Measurements from ENCODE around the gene PLCXD1.
"Not testable (repeated sequence)": the region's sequence is repeated elsewhere in the genome, so short reads cannot be mapped to it uniquely, and the experiment has no call there.

The PLCXD1 gene

DNA sequence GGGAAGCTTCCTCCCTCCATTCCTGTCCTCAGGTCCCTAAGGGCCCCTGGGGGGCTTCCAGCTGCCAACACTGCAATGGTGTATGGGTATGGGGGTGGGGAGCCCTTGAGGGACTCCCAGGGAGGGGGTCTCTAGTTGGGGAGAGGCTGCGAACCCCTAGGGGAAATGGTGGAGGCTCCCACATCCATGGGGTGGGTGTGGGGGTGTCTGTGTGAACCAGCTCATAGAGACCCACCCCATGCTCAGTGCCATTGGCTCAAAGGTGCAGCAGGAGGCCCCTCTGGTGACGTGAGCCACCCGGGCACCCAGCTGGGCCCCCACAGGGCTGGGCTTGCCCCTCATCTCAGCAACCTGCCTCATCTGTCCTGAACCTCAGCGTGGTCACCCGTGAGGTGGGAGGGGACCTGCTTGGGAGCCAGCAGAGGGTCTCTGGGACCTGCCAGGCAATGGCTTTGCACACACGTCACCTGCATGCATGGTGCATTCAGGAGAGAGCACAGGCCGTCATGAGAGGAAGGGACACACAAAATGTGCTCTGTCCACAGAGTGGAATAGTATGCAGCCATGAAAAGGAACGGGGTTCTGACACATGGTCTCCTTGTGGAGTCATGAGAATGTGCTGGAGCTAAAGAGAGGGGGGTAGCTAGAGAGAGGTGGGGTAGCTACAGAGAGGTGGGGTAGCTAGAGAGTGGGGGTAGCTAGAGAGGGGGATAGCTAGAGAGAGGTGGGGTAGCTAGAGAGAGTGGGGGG, 22.7 kb upstream of the PLCXD1 start:
- no peak overlapping the region for H3K4me3 Mint-ChIP-seq
- H3K9me3 Mint-ChIP-seq: no peaks in the 10 kb centered on the region
- no peaks in the 10 kb centered on the region for H3K36me3 Mint-ChIP-seq (ENCODE audit: low read depth)
- H3K4me1 Mint-ChIP-seq (ENCODE audit: low read depth): no peaks in the 10 kb centered on the region
- DNase-seq: no peak
- no peaks in the 10 kb centered on the region for H3K27me3 Mint-ChIP-seq
- no peak overlapping the region for H3K27ac Mint-ChIP-seq

DNA sequence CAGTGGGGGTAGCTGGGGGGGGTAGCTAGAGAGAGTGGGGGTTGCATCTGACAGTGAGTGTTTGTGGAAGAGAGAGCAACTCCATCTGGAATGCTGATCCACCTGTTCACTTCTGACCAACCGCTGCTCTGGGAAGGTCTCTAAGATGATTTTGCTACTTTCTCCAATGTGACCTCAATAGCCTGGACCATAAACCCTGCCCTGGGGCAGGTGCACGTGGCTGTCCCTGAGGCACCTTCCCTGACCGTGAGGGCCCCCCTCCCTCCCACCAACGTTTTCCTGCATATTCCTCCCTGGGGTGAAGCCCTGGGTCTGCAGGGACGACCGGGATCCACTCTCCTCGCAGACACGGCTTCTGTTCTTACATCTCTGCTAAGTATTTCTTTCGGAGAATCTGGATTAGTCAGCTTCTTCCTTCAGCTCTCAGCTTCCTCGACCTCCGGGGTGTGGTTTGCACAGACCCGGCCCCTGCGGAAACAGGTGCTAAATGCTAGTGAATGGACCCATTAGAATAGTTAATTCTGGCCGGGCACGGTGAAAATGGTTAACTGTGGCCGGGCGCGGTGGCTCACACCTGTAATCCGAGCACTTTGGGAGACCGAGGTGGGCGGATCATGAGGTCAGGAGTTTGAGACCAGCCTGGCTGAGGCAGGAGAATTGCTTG, 21.4 kb upstream of the PLCXD1 start:
- no peaks in the 10 kb centered on the region for H3K27me3 Mint-ChIP-seq
- H3K36me3 Mint-ChIP-seq (ENCODE audit: low read depth): no peaks in the 10 kb centered on the region
- no peaks in the 10 kb centered on the region for H3K9me3 Mint-ChIP-seq
- no peak for DNase-seq
- no peak overlapping the region for H3K27ac Mint-ChIP-seq
- no peaks in the 10 kb centered on the region for H3K4me1 Mint-ChIP-seq (ENCODE audit: low read depth)
- no peak overlapping the region for H3K4me3 Mint-ChIP-seq

DNA sequence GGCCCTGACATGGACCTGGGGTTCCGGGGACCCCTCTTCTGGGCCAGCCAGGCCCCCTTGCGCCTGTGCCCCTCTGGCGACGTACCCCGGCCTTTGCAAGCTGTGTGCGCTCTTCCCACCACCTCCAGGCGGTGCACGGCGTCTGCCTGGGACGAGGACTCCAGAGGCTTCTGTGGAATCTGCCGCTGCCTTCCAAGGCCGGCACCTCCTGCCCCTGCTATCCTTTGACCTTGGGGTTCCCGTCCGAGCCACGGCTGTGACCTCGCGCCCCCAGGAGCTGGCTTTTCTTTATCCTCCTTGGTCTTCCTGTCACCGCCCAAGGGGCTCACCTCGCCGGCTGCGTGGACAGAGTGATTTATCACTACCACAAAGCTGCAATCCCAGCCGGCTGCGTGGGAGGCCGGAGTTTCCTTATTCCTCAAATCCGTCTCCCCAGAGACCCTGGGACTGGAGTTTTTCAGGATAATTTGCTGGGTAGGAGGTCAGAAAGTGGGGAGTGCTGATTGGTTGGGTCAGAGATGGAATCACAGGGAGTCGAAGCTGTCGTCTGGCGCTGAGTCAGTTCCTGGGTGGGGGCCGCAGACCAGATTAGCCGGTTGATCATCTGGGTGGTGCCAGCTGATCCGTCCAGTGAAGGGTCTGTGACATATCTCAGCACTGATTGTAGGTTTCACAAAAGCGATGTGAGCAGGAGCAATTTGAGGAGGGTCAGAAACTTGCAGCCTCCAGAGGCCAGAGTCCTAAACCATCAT, 19.8 kb upstream of the PLCXD1 start:
- Mint-ChIP-seq H3K9me3 (no peaks in the 10 kb centered on the region), H3K27me3 (no peaks in the 10 kb centered on the region), H3K27ac (no peak overlapping the region), H3K36me3 (ENCODE audit: low read depth) (no peaks in the 10 kb centered on the region), H3K4me1 (ENCODE audit: low read depth) (no peaks in the 10 kb centered on the region), H3K4me3 (no peak overlapping the region)
- no peak for DNase-seq

DNA sequence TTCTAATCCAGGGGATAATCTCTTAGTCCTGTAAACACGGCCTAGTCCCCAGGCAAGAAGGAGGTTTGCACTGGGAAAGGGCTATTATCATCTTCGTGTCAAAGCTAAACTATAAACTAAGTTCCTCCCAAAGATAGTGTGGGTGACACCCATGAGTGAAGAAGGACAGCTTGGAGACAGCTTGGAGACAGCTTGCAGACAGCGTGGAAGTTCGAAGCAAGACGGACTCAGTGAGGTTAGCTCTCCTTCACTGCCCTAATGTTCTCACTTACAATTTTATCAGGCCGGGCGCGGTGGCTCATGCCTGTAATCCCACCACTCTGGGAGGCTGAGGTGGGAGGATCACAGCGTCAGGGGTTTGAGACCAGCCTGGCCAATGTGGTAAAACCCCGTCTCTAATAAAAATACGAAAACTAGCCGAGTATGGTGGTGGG, 19.2 kb upstream of the PLCXD1 start:
- no peak overlapping the region for H3K27ac Mint-ChIP-seq
- no peaks in the 10 kb centered on the region for H3K4me1 Mint-ChIP-seq (ENCODE audit: low read depth)
- DNase-seq: no peak
- H3K36me3 Mint-ChIP-seq (ENCODE audit: low read depth): no peaks in the 10 kb centered on the region
- H3K4me3 Mint-ChIP-seq: no peak overlapping the region
- no peaks in the 10 kb centered on the region for H3K27me3 Mint-ChIP-seq
- H3K9me3 Mint-ChIP-seq: no peaks in the 10 kb centered on the region

DNA sequence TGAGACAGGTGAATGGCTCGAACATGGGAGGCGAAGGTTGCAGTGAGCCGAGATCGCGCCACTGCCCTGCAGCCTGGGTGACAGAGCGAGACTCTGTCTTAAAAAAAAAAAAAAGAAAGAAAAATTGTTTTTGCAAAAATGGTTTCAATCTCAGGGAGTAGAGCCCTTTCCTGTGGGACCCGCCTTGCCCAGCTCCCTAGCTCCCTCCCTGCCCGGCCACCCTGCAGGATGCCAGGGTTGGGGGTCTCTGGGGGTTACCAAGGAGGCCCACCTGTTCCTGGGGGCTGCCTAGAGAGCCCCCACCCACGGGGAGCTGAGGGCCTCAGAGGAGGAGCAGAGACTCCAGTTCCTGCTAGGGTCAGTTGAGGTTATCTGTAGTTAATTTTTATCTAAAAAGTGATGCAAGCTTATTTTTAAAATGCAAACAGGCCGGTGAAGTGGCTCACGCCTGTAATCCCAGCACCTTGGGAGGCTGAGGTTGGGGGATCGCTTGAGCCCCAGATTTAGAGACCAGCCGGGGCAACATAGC, 18.7 kb upstream of the PLCXD1 start:
- no peaks in the 10 kb centered on the region for H3K9me3 Mint-ChIP-seq
- no peaks in the 10 kb centered on the region for H3K36me3 Mint-ChIP-seq (ENCODE audit: low read depth)
- H3K27ac Mint-ChIP-seq: no peak overlapping the region
- DNase-seq: no peak
- H3K4me1 Mint-ChIP-seq (ENCODE audit: low read depth): no peaks in the 10 kb centered on the region
- no peak overlapping the region for H3K4me3 Mint-ChIP-seq
- no peaks in the 10 kb centered on the region for H3K27me3 Mint-ChIP-seq

DNA sequence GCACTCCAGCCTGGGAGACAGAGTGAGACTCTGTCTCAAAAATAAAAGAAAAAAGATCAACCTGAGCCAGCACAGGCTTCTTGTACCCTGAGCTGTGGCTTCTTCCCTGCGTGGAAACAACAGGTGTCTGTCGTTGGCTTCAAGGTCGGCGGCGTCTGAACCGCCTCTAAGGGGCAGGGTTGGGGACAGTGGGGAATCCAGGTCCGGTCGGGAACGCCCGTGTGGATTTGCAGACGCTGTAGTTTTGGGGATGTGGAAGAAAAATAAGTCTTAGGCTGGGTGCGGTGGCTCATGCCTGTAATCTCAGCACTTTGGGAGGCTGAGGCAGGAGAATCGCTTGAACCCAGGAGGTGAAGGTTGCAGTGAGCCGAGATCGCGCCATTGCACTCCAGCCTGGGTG, 17.2 kb upstream of the PLCXD1 start:
- H3K9me3 Mint-ChIP-seq; H3K27ac Mint-ChIP-seq; H3K27me3 Mint-ChIP-seq; H3K4me3 Mint-ChIP-seq; H3K36me3 Mint-ChIP-seq (ENCODE audit: low read depth); H3K4me1 Mint-ChIP-seq (ENCODE audit: low read depth): not testable (repeated sequence)
- DNase-seq: peak; percentile 15

DNA sequence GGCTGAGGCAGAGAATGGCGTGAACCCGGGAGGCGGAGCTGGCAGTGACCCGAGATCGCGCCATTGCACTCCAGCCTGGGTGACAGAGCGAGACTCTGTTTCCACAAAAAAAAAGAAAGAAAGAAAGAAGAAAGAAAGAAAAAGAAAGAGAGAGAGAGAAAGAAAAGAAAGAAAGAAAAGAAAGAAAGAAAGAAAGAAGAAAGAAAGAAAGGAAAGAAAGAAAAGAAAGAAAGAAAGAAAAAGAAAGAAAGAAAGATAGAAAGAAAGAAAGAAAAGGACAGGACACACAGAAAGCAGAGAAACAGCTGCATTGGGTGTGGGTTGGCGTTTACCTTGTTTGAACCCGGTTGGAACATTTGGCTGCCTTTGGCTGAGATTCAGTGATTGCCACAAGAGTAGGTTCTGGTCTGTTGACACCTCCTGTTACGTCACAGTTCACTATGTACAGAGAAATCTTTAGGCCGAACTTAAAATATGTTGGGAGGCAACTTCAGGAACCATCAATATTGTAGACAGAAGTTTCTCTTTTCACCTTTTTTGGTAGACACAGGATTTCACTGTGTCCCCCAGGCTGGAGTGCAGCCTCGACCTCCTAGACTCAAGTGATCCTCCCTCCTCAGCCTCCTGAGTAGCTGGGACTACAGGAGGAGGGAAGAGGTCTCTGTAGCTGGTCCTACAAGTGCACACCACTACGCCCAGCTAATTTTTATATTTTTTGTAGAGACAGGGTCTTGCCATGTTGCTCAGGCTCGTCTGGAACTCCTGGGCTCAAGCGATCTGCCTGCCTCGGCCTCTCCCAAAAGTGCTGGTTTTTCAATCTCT, 16.3 kb upstream of the PLCXD1 start:
- Mint-ChIP-seq H3K9me3 (no peaks in the 10 kb centered on the region), H3K27me3 (no peaks in the 10 kb centered on the region), H3K4me1 (ENCODE audit: low read depth) (no peaks in the 10 kb centered on the region), H3K36me3 (ENCODE audit: low read depth) (no peaks in the 10 kb centered on the region), H3K27ac (no peak overlapping the region), H3K4me3 (no peak overlapping the region)
- DNase-seq: peak; percentile 2

DNA sequence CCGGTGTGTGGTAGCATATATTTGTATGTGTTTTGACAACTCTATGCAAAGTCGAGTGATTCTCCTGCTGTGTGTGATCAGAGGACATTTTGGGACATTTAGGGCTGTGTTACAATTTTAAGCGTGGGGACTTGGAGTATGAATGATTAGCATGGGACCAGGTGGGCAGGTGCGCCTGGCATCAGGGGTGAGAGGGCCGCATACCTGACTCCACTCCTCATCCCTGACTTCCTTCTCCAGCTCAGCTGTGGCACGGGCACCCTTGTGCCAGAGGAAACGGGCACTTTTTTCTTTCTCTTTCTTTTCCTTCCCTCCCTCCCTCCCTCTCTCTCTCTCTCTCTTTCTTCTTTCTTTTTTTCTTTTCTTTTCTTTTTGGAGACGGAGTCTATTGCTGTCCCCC, 15.7 kb upstream of the PLCXD1 start:
- peak; percentile 0 for DNase-seq
- Mint-ChIP-seq H3K4me1 (ENCODE audit: low read depth) (no peaks in the 10 kb centered on the region), H3K9me3 (no peaks in the 10 kb centered on the region), H3K36me3 (ENCODE audit: low read depth) (no peaks in the 10 kb centered on the region), H3K27me3 (no peaks in the 10 kb centered on the region), H3K27ac (no peak overlapping the region), H3K4me3 (no peak overlapping the region)

DNA sequence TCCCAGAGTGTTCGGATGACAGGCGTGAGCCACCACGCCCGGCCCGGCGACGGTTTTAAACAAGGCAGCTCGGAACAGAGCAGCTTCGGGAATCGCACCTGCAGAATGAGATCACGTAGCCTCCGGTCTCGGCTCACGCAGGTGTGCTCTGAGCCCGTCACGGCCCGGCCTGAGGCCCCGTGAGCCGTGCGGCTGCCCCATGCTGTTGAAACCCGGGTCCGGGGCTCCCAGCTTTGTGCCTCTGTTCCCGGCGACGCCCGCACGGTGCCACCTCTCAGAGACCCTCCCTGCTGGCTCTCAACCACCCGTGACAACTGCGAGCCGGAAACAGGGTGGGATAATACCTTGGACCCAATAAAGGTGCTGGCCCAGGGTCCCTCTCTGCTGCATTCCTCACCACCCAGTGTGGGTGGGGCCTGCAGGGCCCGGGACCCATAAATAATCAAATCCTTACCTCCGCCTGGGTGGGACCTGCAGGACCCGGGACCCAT, 13.4 kb upstream of the PLCXD1 start:
- Mint-ChIP-seq H3K4me3 (no peak overlapping the region), H3K27me3 (no peaks in the 10 kb centered on the region)
- no peak for DNase-seq

DNA sequence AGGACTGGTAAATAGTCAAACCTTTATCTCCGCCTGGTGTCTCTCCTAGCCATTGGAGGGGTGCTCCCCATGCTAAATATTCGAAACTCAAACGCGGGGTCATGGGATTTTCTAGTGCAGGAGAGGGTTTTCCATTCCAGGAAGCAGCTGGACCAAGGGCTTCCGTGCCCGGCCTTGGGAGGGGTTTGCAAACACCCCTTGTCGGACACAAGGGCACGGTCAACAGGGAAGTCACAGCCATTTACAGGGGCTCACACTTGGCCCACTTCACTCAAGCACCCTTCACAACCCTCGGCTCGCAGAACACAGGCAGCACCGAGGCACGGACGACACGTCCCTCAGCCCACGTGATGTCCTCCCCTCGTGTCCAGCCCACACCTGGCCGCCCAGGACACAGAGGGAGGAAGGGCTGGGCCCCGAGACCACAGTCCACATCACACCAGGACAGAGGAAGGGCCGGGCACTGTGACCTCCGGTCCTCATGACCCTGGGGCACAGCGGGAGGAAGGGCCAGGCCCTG, 10.3 kb upstream of the PLCXD1 start:
- H3K4me1 Mint-ChIP-seq (ENCODE audit: low read depth): peaks cover 3% of the 10 kb centered on the region
- no peaks in the 10 kb centered on the region for H3K36me3 Mint-ChIP-seq (ENCODE audit: low read depth)
- H3K27me3 Mint-ChIP-seq: peaks cover 3% of the 10 kb centered on the region

More for the DNA sequence above, 13.4 kb upstream of the PLCXD1 start:
- Mint-ChIP-seq H3K9me3 (no peaks in the 10 kb centered on the region), H3K27ac (no peak overlapping the region), H3K4me1 (ENCODE audit: low read depth) (no peaks in the 10 kb centered on the region), H3K36me3 (ENCODE audit: low read depth) (no peaks in the 10 kb centered on the region)

DNA sequence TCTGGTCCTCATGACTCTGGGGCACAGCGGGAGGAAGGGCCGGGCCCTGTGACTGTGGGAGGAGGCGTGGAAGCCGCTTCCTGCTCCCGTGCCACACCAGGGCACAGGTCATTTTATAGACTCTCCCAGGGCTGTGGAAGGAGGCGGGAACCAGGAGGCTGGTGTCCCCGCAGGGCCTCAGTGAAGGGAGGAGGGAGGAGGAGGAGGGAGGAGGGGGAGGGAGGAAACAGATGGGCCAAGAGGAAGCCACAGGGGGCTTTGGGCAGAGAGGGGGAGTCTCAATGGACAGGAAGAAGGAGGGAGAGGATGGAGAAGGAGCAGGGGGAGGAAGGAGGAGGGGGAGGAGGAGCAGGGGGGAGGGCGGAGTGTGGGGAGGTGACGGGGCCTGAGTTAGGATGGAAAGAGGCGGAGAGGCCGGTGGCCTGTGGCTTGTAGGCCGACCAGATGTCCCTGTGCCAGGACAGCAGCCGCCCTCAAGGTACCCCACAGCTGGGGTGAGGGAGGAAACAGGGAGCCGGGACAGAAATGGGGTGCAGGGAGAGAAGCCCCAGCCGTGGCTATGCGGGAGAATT, 6.2 kb upstream of the PLCXD1 start:
- H3K27me3 Mint-ChIP-seq: peaks cover 3% of the 10 kb centered on the region
- H3K9me3 Mint-ChIP-seq: no peaks in the 10 kb centered on the region
- no peak overlapping the region for H3K27ac Mint-ChIP-seq
- peaks cover 15% of the 10 kb centered on the region for H3K4me1 Mint-ChIP-seq (ENCODE audit: low read depth)
- DNase-seq: no peak
- peak overlapping the region; percentile 31 for H3K4me3 Mint-ChIP-seq
- H3K36me3 Mint-ChIP-seq (ENCODE audit: low read depth): no peaks in the 10 kb centered on the region

More for the DNA sequence above, 10.3 kb upstream of the PLCXD1 start:
- no peak for DNase-seq
- Mint-ChIP-seq H3K27ac (no peak overlapping the region), H3K4me3 (no peak overlapping the region), H3K9me3 (no peaks in the 10 kb centered on the region)

DNA sequence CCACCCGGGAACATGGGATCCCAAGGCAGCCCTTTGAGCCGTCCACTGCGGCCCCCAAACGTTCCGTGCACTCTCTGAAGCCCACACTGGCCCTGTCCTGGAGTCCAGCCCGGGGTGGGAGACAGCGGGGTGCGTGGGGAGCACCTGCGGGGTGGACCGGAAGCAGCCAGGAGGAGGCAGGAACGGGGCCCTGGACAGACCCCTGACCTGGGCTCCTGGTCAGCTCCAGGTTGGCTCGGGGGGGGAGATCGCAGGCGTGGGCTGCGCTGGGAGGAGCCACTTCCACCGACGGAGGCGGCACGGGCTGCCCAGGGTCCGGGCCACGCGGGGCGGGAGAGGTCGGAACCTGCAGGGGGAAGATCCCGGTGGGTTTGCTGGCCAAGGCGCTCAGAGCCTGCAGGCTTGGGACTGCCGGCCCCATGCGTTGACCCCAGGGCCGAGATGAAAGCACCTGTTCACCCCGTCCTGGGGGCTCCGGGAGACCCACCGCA, 5.7 kb upstream of the PLCXD1 start:
- H3K4me1 Mint-ChIP-seq (ENCODE audit: low read depth): peaks cover 15% of the 10 kb centered on the region
- peak overlapping the region; percentile 31 for H3K4me3 Mint-ChIP-seq
- DNase-seq: no peak
- H3K9me3 Mint-ChIP-seq: no peaks in the 10 kb centered on the region
- H3K27me3 Mint-ChIP-seq: peaks cover 3% of the 10 kb centered on the region
- no peak overlapping the region for H3K27ac Mint-ChIP-seq
- H3K36me3 Mint-ChIP-seq (ENCODE audit: low read depth): no peaks in the 10 kb centered on the region

DNA sequence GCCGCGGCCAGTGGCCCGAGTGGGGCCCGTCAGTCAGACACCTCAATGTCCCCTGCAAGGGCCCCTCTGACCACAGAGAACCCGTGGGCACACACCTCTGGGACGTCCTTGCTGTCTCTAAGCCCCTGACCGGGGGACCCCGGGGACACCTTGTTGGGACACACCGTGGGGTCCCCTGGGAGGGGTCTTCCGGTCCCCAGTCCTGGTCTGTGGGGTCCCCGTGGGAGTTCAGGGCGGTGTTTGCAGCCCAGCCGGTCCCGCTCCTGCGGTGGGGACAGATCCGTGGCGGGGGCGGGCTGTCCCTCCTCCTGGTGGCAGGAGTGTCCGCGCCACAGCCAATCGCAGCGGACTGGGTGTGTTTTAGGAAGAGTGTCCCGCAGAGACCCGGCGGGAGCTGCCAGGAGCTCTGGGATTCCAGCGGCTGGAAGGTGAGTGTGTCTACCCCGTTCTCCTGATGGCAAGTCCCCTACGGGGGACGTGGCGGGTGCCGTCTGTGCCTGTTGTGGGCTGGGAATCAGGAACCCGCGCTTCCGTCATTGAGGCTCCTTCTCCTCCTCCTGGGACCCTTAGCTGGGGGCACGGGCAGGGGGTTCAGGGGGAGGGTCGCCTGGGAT, 5.1 kb upstream of the PLCXD1 start:
- Mint-ChIP-seq H3K27ac (no peak overlapping the region), H3K4me1 (ENCODE audit: low read depth) (peaks cover 15% of the 10 kb centered on the region), H3K9me3 (no peaks in the 10 kb centered on the region), H3K27me3 (peaks cover 3% of the 10 kb centered on the region), H3K4me3 (peak overlapping the region; percentile 77), H3K36me3 (ENCODE audit: low read depth) (no peaks in the 10 kb centered on the region)
- peak; percentile 72 for DNase-seq

Data from activated T-cell treated with anti-CD3 and anti-CD28 coated beads, Interleukin-2, amount 50 U/mL, for 24 hours (primary cell).